AG04450 (cell line): ENCODE results near the gene KY. TPM values are rescaled to one million over a fixed set of nuclear protein-coding genes. Genes with fewer than 3 reads are reported as not detected.

ENCODE experiments used
- CTCF ChIA-PET: fragments of 300-600, 350-600 bp; formaldehyde crosslinking; extraction: SDS; loops from one replicate; lab custom pipeline; 2022; ENCODE audit warnings: antibody characterized with exemption, inconsistent platforms; lab: Charles Lee
- POLR2A ChIA-PET: fragments of 350-600 bp; formaldehyde crosslinking; extraction: SDS; loops from one replicate; lab custom pipeline; 2021; ENCODE audit warnings: antibody characterized with exemption, inconsistent platforms; lab: Yijun Ruan, JAX
- DNase-seq: peaks from one replicate; pipeline ENCODE4 v3.0.0-alpha.2; 2011; ENCODE audit warnings: low read depth, low spot score
- H3K27ac ChIP-seq: one replicate; pipeline ENCODE4 v1.5.1; 2012; ENCODE audit warnings: low read depth, low read length, control low read depth
- H3K27me3 ChIP-seq: one replicate; pipeline ENCODE4 v1.6.0; 2012; ENCODE audit warnings: low read length; ENCODE audit not compliant: control insufficient read depth, insufficient read depth
- H3K4me3 ChIP-seq: 2 replicates; pipeline ENCODE4 v1.5.1; 2011; ENCODE audit warnings: mild to moderate bottlenecking, low read depth, low read length, control low read depth
- H3K9me3 ChIP-seq: 2 replicates; pipeline ENCODE4 v1.5.1; 2012; ENCODE audit warnings: low read length; ENCODE audit not compliant: control insufficient read depth, insufficient read depth
- CTCF ChIP-seq: IDR thresholded peaks from 2 replicates; pipeline ENCODE4 v1.5.1; 2011; ENCODE audit warnings: low read depth, low read length, control low read depth, inconsistent platforms
- polyA plus RNA-seq: library from polyadenylated mRNA; depleted of rRNA; stranded (reverse); fragments of >200 nt; gene quantifications from 2 replicates; pipeline ENCODE4 v1.2.3, GENCODE V29; 2011

The KY gene
- polyA plus RNA-seq, 1 experiment: 0.04 TPM

- no peaks in the 10 kb centered on the region for H3K9me3 ChIP-seq
- no peak for DNase-seq
- TF ChIP-seq CTCF: no peak
- CTCF ChIA-PET: interaction anchor here (2.9 to 3.1 kb wide), 2 partner anchors 12 to 103 kb away, joined by 16 to 22 read pairs; no protein-coding TSS in a partner anchor
- no peak overlapping the region for H3K4me3 ChIP-seq
- H3K27me3 ChIP-seq: peaks cover 4% of the 10 kb centered on the region
- H3K27ac ChIP-seq: no peak overlapping the region
- POLR2A ChIA-PET: no interaction called here
These were observed 2.2 kb upstream of the KY start for GRCh38 chr3:134652886-134653630.

- no peak for TF ChIP-seq CTCF
- DNase-seq: no peak
- H3K9me3 ChIP-seq: no peaks in the 10 kb centered on the region
- CTCF ChIA-PET: interaction anchor here (1.6 to 3.1 kb wide), 3 partner anchors 12 to 439 kb away, joined by 3 to 22 read pairs (median 16); no protein-coding TSS in a partner anchor
- no peak overlapping the region for H3K4me3 ChIP-seq
- POLR2A ChIA-PET: no interaction called here
- H3K27me3 ChIP-seq: peaks cover 4% of the 10 kb centered on the region
- H3K27ac ChIP-seq: no peak overlapping the region
These were observed 1.6 kb upstream of the KY start for GRCh38 chr3:134652409-134652831.

GRCh38 chr3:134651347-134652041 is 672 bp upstream of the KY start:
- DNase-seq: no peak
- no peak overlapping the region for H3K27ac ChIP-seq

GRCh38 chr3:134649106-134649705 is 1.6 kb downstream of the KY start:
- no peak for DNase-seq
- H3K9me3 ChIP-seq: no peaks in the 10 kb centered on the region
- no peak overlapping the region for H3K4me3 ChIP-seq
- no peak overlapping the region for H3K27ac ChIP-seq
- ChIA-PET POLR2A (no interaction called here), CTCF (interaction anchor here (1.4 to 1.9 kb wide), 2 partner anchors 9 to 48 kb away, joined by 5 to 8 read pairs; no protein-coding TSS in a partner anchor)
- H3K27me3 ChIP-seq: peaks cover 5% of the 10 kb centered on the region
- no peak for TF ChIP-seq CTCF

More at GRCh38 chr3:134651347-134652041, 672 bp upstream of the KY start:
- ChIA-PET POLR2A (interaction anchor here (1.0 kb wide), 1 partner anchor 36 kb away, joined by 4 read pairs; no protein-coding TSS in a partner anchor), CTCF (interaction anchor here (1.3 to 3.1 kb wide), 4 partner anchors 11 to 439 kb away, joined by 3 to 22 read pairs (median 10); no protein-coding TSS in a partner anchor)
- peaks cover 4% of the 10 kb centered on the region for H3K27me3 ChIP-seq
- TF ChIP-seq CTCF: no peak
- H3K4me3 ChIP-seq: peak overlapping the region; percentile 58
- H3K9me3 ChIP-seq: no peaks in the 10 kb centered on the region
